IMR-90 (cell line): Measurements from ENCODE around the gene HVCN1. TPM values are rescaled to one million over a fixed set of nuclear protein-coding genes. Genes with fewer than 3 reads are reported as not detected.

Experiments
- ATAC-seq: fragments of 200-7000 bp; cut with Tn5 transposase; 2 replicates; pipeline ENCODE4 v1.9.1; 2020; ENCODE audit warnings: low read depth, mild to moderate bottlenecking, moderate library complexity
- BruUV-seq: library from RNA; stranded (reverse); fragments of 400-500 nt; replicated peaks from 2 replicates; lab custom pipeline; 2021; lab: Mats Ljungman, UMichigan
- CTCF ChIA-PET: fragments of 300-600 bp; formaldehyde crosslinking; extraction: SDS; loops from one replicate; lab custom pipeline; 2021; ENCODE audit warnings: antibody characterized with exemption; lab: Yijun Ruan, JAX
- POLR2A ChIA-PET: fragments of 300-600 bp; sonication (Branson Sonifier 250); formaldehyde crosslinking; loops from one replicate; lab custom pipeline; 2022; ENCODE audit warnings: antibody characterized with exemption; ENCODE audit not compliant: unreplicated experiment; lab: Charles Lee
- DNase-seq: peaks from one replicate; pipeline ENCODE4 v3.0.0; 2013
- H2AFZ ChIP-seq: replicated peaks from 2 replicates; pipeline ENCODE3; 2013; ENCODE audit warnings: low read length, mild to moderate bottlenecking; ENCODE audit not compliant: poor library complexity
- H2AK5ac ChIP-seq: 2 replicates; pipeline ENCODE4 v1.6.1; 2013; ENCODE audit warnings: low read depth, low read length, inconsistent platforms
- H2AK9ac ChIP-seq: replicated peaks from 2 replicates; pipeline ENCODE3; 2013; ENCODE audit warnings: mild to moderate bottlenecking, low read depth, low read length, moderate library complexity; ENCODE audit not compliant: poor library complexity
- H2BK120ac ChIP-seq: 2 replicates; pipeline ENCODE4 v1.6.1; 2013; ENCODE audit warnings: low read depth, low read length, inconsistent platforms
- H2BK15ac ChIP-seq: 3 replicates; pipeline ENCODE4 v1.6.1; 2013; ENCODE audit warnings: low read depth, low read length, inconsistent platforms
- H2BK20ac ChIP-seq: 2 replicates; pipeline ENCODE4 v1.6.1; 2013; ENCODE audit warnings: low read depth, mild to moderate bottlenecking, inconsistent platforms, low read length, moderate library complexity
- H2BK5ac ChIP-seq: 2 replicates; pipeline ENCODE4 v1.6.1; 2013; ENCODE audit warnings: mild to moderate bottlenecking, low read depth, low read length, inconsistent platforms; ENCODE audit not compliant: poor library complexity, severe bottlenecking
- H3K14ac ChIP-seq: replicated peaks from 2 replicates; pipeline ENCODE4 v1.6.1; 2013; ENCODE audit warnings: low read depth, low read length, inconsistent platforms
- H3K18ac ChIP-seq: 2 replicates; pipeline ENCODE4 v1.6.1; 2013; ENCODE audit warnings: low read depth, low read length, control low read depth
- H3K23ac ChIP-seq: 2 replicates; pipeline ENCODE4 v1.6.1; 2013; ENCODE audit warnings: low read depth, low read length, inconsistent platforms
- H3K27ac ChIP-seq: 2 replicates; pipeline ENCODE4 v1.5.1; 2013; ENCODE audit warnings: mild to moderate bottlenecking, control low read depth, low read length; ENCODE audit not compliant: insufficient read depth
- H3K27me3 ChIP-seq: 2 replicates; pipeline ENCODE4 v1.6.1; 2013; ENCODE audit warnings: low read length; ENCODE audit not compliant: control insufficient read depth, insufficient read depth
- H3K36me3 ChIP-seq: 2 replicates; pipeline ENCODE4 v1.6.1; 2013; ENCODE audit warnings: low read length, mixed read lengths; ENCODE audit not compliant: control insufficient read depth, insufficient read depth
- H3K4ac ChIP-seq: 2 replicates; pipeline ENCODE4 v1.6.1; 2013; ENCODE audit warnings: low read depth, low read length, inconsistent platforms
- H3K4me1 ChIP-seq: 2 replicates; pipeline ENCODE4 v1.6.1; 2013; ENCODE audit warnings: low read length, mixed read lengths; ENCODE audit not compliant: control insufficient read depth, insufficient read depth
- H3K4me2 ChIP-seq: 2 replicates; pipeline ENCODE4 v1.6.1; 2013; ENCODE audit warnings: low read depth, mild to moderate bottlenecking, control low read depth, low read length, moderate library complexity
- H3K4me3 ChIP-seq: 2 replicates; pipeline ENCODE4 v1.5.1; 2013; ENCODE audit warnings: low read depth, mild to moderate bottlenecking, control low read depth, low read length, moderate library complexity; ENCODE audit not compliant: insufficient read depth
- H3K56ac ChIP-seq: 2 replicates; pipeline ENCODE4 v1.6.1; 2013; ENCODE audit warnings: low read length, inconsistent platforms; ENCODE audit not compliant: insufficient read depth; ENCODE audit errors: extremely low read depth
- H3K79me1 ChIP-seq, 2 experiments: 2 replicates each; pipeline ENCODE4 v1.6.1; 2013; ENCODE audit warnings: low read length in 2 of 2, inconsistent platforms in 1 of 2, low read depth in 1 of 2
- H3K9ac ChIP-seq: 2 replicates; pipeline ENCODE4 v1.6.1; 2013; ENCODE audit warnings: low read depth, low read length, control low read depth
- H3K9me1 ChIP-seq: 2 replicates; pipeline ENCODE4 v1.6.1; 2013; ENCODE audit warnings: low read length, inconsistent platforms; ENCODE audit not compliant: insufficient read depth
- H3K9me3 ChIP-seq: 2 replicates; pipeline ENCODE4 v1.6.1; 2013; ENCODE audit warnings: low read length; ENCODE audit not compliant: control insufficient read depth, insufficient read depth
- H4K20me1 ChIP-seq: 2 replicates; pipeline ENCODE4 v1.6.1; 2013; ENCODE audit warnings: low read length, inconsistent platforms; ENCODE audit not compliant: insufficient read depth
- H4K5ac ChIP-seq: 2 replicates; pipeline ENCODE4 v1.6.1; 2013; ENCODE audit warnings: mild to moderate bottlenecking, low read depth, low read length, control low read depth
- H4K8ac ChIP-seq, 2 experiments: 2 replicates each; pipeline ENCODE4 v1.6.1; 2013; ENCODE audit warnings: low read depth in 2 of 2, low read length in 2 of 2, control low read depth in 1 of 2, inconsistent platforms in 1 of 2
- H4K91ac ChIP-seq: 2 replicates; pipeline ENCODE4 v1.6.1; 2013; ENCODE audit warnings: low read depth, low read length, inconsistent platforms; ENCODE audit not compliant: insufficient read depth
- BHLHE40 ChIP-seq: fragments of 150-350 bp; IDR thresholded peaks from 2 replicates; pipeline ENCODE4 v1.6.1; 2016; ENCODE audit warnings: mild to moderate bottlenecking, low read depth, low read length
- CEBPB ChIP-seq: IDR thresholded peaks from 2 replicates; pipeline ENCODE4 v1.6.1; 2012; ENCODE audit warnings: low read depth, low read length, improper control_type of control experiment
- CHD1 ChIP-seq: IDR thresholded peaks from 2 replicates; pipeline ENCODE4 v1.6.1; 2012; ENCODE audit warnings: low read depth, low read length, improper control_type of control experiment
- CTCF ChIP-seq: conservative IDR thresholded peaks from 2 replicates; pipeline ENCODE4 v1.5.1; 2012; ENCODE audit warnings: mild to moderate bottlenecking, low read depth, low read length, improper control_type of control experiment
- ELK1 ChIP-seq: fragments of 150-350 bp; IDR thresholded peaks from 2 replicates; pipeline ENCODE4 v1.6.1; 2016; ENCODE audit warnings: low read depth, mild to moderate bottlenecking, low read length, moderate library complexity, borderline replicate concordance
- FOS ChIP-seq: fragments of 150-350 bp; IDR thresholded peaks from 2 replicates; pipeline ENCODE4 v1.6.1; 2016; ENCODE audit warnings: low read depth, low read length
- MAFK ChIP-seq: IDR thresholded peaks from 2 replicates; pipeline ENCODE4 v1.6.1; 2012; ENCODE audit warnings: low read depth, low read length, improper control_type of control experiment
- MAZ ChIP-seq: IDR thresholded peaks from 2 replicates; pipeline ENCODE4 v1.6.1; 2012; ENCODE audit warnings: low read depth, mild to moderate bottlenecking, low read length, improper control_type of control experiment, moderate library complexity, borderline replicate concordance
- MXI1 ChIP-seq: IDR thresholded peaks from 2 replicates; pipeline ENCODE4 v1.6.1; 2012; ENCODE audit warnings: low read depth, mild to moderate bottlenecking, low read length, moderate library complexity, borderline replicate concordance
- NFE2L2 ChIP-seq: fragments of 150-350 bp; IDR thresholded peaks from 2 replicates; pipeline ENCODE4 v1.6.1; 2016; ENCODE audit warnings: low read depth, mild to moderate bottlenecking, low read length
- POLR2A ChIP-seq: IDR thresholded peaks from 2 replicates; pipeline ENCODE4 v1.6.1; 2012; ENCODE audit warnings: mild to moderate bottlenecking, low read depth, low read length
- RAD21 ChIP-seq: IDR thresholded peaks from 2 replicates; pipeline ENCODE4 v1.6.1; 2012; ENCODE audit warnings: low read length, improper control_type of control experiment
- RCOR1 ChIP-seq: IDR thresholded peaks from 2 replicates; pipeline ENCODE4 v1.6.1; 2012; ENCODE audit warnings: mild to moderate bottlenecking, low read length, improper control_type of control experiment; ENCODE audit not compliant: insufficient replicate concordance
- RFX5 ChIP-seq: IDR thresholded peaks from 2 replicates; pipeline ENCODE4 v1.8.0; 2012; ENCODE audit warnings: low read depth, mild to moderate bottlenecking, low read length, moderate library complexity
- SMC3 ChIP-seq: fragments of 150-350 bp; IDR thresholded peaks from 2 replicates; pipeline ENCODE4 v1.6.1; 2016; ENCODE audit warnings: low read depth, mild to moderate bottlenecking, antibody characterized with exemption, low read length, moderate library complexity
- USF2 ChIP-seq: fragments of 150-350 bp; IDR thresholded peaks from 2 replicates; pipeline ENCODE4 v1.6.1; 2017; ENCODE audit warnings: mild to moderate bottlenecking, antibody characterized with exemption, low read length, low read depth
- dilution Hi-C: fragments of 300-500 bp; cut with HindIII; formaldehyde crosslinking; loops from one replicate; pipeline ENCODE4 v1.14.3; 2018; ENCODE audit warnings: low sequenced_read_pairs; ENCODE audit not compliant: unreplicated experiment
- in situ Hi-C: fragments of 300-500 bp; cut with MboI; formaldehyde crosslinking; loops from 3 replicates; pipeline ENCODE4 v1.14.3; 2019; ENCODE audit warnings: low sequenced_read_pairs, inconsistent platforms, mixed read lengths
- intact Hi-C: fragments of 100-400 bp; cut with micrococcal nuclease; formaldehyde crosslinking; loops from 2 replicates; pipeline ENCODE4 v1.10.0; 2022
- polyA plus RNA-seq, 3 experiments: library from polyadenylated mRNA; depleted of rRNA; stranded (reverse); fragments of >200 nt; gene quantifications; 2 replicates each; pipeline ENCODE4 v1.2.3, GENCODE V29; 2012; ENCODE audit warnings: low replicate concordance in 1 of 3
- total RNA-seq: library from RNA; depleted of rRNA; stranded (reverse); fragments of >200 nt; gene quantifications from 2 replicates; pipeline ENCODE4 v1.2.3, GENCODE V29; 2012

The HVCN1 gene
- total and polyA plus RNA-seq, 2 of the 4 experiments (the other 2 are of a cell fraction): 1.9 to 2.0 TPM

GRCh38 chr12:110635055-110635454, 53.9 kb downstream of the HVCN1 start:
- no peak overlapping the region for H3K27ac ChIP-seq
- no peak overlapping the region for H2AFZ ChIP-seq
- no peak overlapping the region for H3K4me3 ChIP-seq
- H3K9me3 ChIP-seq: no peaks in the 10 kb centered on the region
- no peak overlapping the region for H4K5ac ChIP-seq
- CTCF ChIA-PET: no interaction called here
- dilution Hi-C loops: no loop called here
- H2BK15ac ChIP-seq: no peak overlapping the region
- no peak overlapping the region for H4K91ac ChIP-seq
- H3K18ac ChIP-seq: no peak overlapping the region
- peaks cover 2% of the 10 kb centered on the region; the same call in 1 of the 2 replicates for H3K36me3 ChIP-seq
- BruUV-seq: no TSS peak
- TF ChIP-seq POLR2A (no peak), RCOR1 (no peak), CTCF (no peak), SMC3 (no peak), ELK1 (no peak), MAZ (no peak), MXI1 (no peak), MAFK (no peak), RAD21 (no peak), CHD1 (no peak), RFX5 (no peak), CEBPB (no peak), BHLHE40 (no peak), USF2 (no peak), NFE2L2 (no peak), FOS (no peak)
- no peak for ATAC-seq
- no peak overlapping the region for H3K14ac ChIP-seq
- H2BK5ac ChIP-seq: no peak overlapping the region
- H3K56ac ChIP-seq: no peak overlapping the region
- no peak overlapping the region for H4K8ac ChIP-seq
- no peak overlapping the region for H2AK5ac ChIP-seq
- in situ Hi-C loops: no loop called here
- H2AK9ac ChIP-seq: no peak overlapping the region
- peaks cover 14% of the 10 kb centered on the region for H3K4me1 ChIP-seq
- peaks cover 4% of the 10 kb centered on the region; the same call in 1 of the 2 replicates for H4K20me1 ChIP-seq
- POLR2A ChIA-PET: no interaction called here
- no peak overlapping the region for H3K4ac ChIP-seq
- H3K9ac ChIP-seq: no peak overlapping the region
- H3K27me3 ChIP-seq: no peaks in the 10 kb centered on the region
- H3K9me1 ChIP-seq: peaks cover 15% of the 10 kb centered on the region
- intact Hi-C loops: no loop called here
- H3K79me1 ChIP-seq: peaks cover 0 to 12% of the 10 kb centered on the region in 2 experiments; a peak in 1 of 4 replicates
- DNase-seq: no peak
- no peak overlapping the region for H3K23ac ChIP-seq
- no peak overlapping the region for H3K4me2 ChIP-seq
- H2BK120ac ChIP-seq: no peak overlapping the region
- H2BK20ac ChIP-seq: no peak overlapping the region
